SK-N-MC (cell line): ENCODE measurements around the gene NACC2.

Experiments used
- DNase-seq: peaks from one replicate; pipeline ENCODE4 v3.0.0-alpha.2; 2011; ENCODE audit warnings: low read depth, low spot score
- H3K27ac ChIP-seq: fragments of 200-600 bp; sonication (generic); 2 replicates; pipeline ENCODE4 v1.5.1; 2016; ENCODE audit warnings: mixed run types
- H3K36me3 ChIP-seq: fragments of 200-600 bp; sonication (generic); 2 replicates; pipeline ENCODE4 v1.6.1; 2017; ENCODE audit warnings: antibody characterized with exemption, low read length, mixed read lengths; ENCODE audit not compliant: insufficient read depth
- H3K4me3 ChIP-seq: fragments of 200-600 bp; sonication (generic); 2 replicates; pipeline ENCODE4 v1.5.1; 2016
- H3K9ac ChIP-seq: fragments of 200-600 bp; sonication (generic); 2 replicates; pipeline ENCODE4 v1.8.0; 2017; ENCODE audit warnings: mixed run types, mixed read lengths; ENCODE audit not compliant: insufficient read length
- H3K9me3 ChIP-seq: fragments of 200-600 bp; sonication (generic); 2 replicates; pipeline ENCODE4 v1.6.1; 2017; ENCODE audit warnings: low read depth, mild to moderate bottlenecking, antibody characterized with exemption, low read length, moderate library complexity, mixed read lengths
- EZH2 ChIP-seq: fragments of 200-600 bp; sonication (generic); IDR thresholded peaks from one replicate; pipeline ENCODE4 v1.6.1; 2017; ENCODE audit warnings: antibody characterized with exemption
- FOXP2 ChIP-seq: optimal IDR thresholded peaks from 2 replicates; pipeline ENCODE3; 2011; ENCODE audit warnings: mild to moderate bottlenecking, moderate library complexity; ENCODE audit not compliant: insufficient read depth; ENCODE audit errors: extremely low read length, control extremely low read depth
- POLR2AphosphoS5 ChIP-seq: IDR thresholded peaks from 2 replicates; pipeline ENCODE4 v1.6.1; 2012; ENCODE audit warnings: mild to moderate bottlenecking, low read depth, low read length, borderline replicate concordance

NACC2 gene

DNA sequence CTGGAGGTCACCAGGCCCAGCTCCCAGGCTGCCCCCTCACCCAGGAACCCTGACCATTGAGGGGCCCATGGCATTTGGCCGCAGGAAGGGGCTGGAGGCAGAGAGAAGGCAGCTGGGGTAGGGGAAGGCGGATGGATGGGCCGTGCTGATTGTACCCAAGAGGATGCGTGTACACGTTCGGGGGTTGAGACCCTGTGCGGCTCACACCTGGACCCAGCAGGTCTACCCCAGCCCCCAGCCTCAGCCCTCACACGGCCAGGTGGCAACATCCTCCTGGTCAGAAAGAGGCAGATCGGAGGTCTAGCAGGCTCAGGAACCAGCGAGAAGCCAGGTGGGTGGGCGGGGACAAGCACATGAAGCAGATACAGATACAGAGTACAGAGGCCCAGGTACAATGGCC, 33.7 kb downstream of the NACC2 start:
- TF ChIP-seq POLR2AphosphoS5 (no peak), FOXP2 (no peak), EZH2 (no peak)
- peaks cover 7% of the 10 kb centered on the region; the same call in 1 of the 2 replicates for H3K36me3 ChIP-seq
- no peak for DNase-seq
- H3K4me3 ChIP-seq, result no peak overlapping the region
- no peak overlapping the region for H3K9ac ChIP-seq
- no peaks in the 10 kb centered on the region for H3K9me3 ChIP-seq
- H3K27ac ChIP-seq, result no peak overlapping the region

GRCh38 chr9:136060671-136061371, 34.3 kb downstream of the NACC2 start:
- Histone ChIP-seq H3K4me3 (peak overlapping the region; percentile 53; the same call in 1 of the 2 replicates), H3K9me3 (no peaks in the 10 kb centered on the region), H3K27ac (peak overlapping the region; percentile 84), H3K9ac (peak overlapping the region; percentile 48), H3K36me3 (peaks cover 7% of the 10 kb centered on the region; the same call in 1 of the 2 replicates)
- no peak for DNase-seq
- TF ChIP-seq EZH2, result no peak
- no peak for TF ChIP-seq FOXP2
- no peak for TF ChIP-seq POLR2AphosphoS5

- DNase-seq, result peak; percentile 70
- Histone ChIP-seq H3K9ac (peak overlapping the region; percentile 48), H3K27ac (peak overlapping the region; percentile 84), H3K4me3 (peak overlapping the region; percentile 53), H3K36me3 (peaks cover 5% of the 10 kb centered on the region; the same call in 1 of the 2 replicates), H3K9me3 (no peaks in the 10 kb centered on the region)
- TF ChIP-seq FOXP2 (no peak), POLR2AphosphoS5 (peak; percentile 34; the same call in 1 of the 2 replicates)
Measured at GRCh38 chr9:136059851-136060670, 35.0 kb downstream of the NACC2 start.

DNA sequence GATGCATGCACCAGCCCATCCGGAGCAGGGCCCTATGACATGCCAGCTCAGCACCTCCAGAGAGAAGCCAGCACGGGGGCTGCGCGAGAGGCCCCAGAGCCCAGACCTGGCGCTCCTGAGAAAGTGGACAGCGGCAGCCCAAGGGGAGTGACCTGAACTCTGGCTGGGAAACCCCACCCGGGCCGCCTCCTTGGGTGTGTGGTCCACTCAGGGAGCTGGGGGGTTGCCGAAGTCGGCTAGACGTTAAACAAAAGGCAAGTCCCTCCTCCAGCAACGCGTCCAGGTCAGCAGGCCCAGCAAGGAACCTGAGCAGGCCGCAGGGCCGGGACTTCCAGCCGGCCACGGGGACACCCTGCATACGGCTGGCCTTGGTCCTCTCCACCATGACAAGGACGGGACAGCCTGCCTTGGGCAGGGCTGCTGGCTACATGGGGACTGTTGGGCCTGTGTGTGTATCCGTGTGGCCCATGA, 35.7 kb downstream of the NACC2 start:
- no peak for TF ChIP-seq FOXP2
- TF ChIP-seq POLR2AphosphoS5, result no peak
- no peak for TF ChIP-seq EZH2
- H3K27ac ChIP-seq, result peak overlapping the region; percentile 84; the same call in 1 of the 2 replicates

DNA sequence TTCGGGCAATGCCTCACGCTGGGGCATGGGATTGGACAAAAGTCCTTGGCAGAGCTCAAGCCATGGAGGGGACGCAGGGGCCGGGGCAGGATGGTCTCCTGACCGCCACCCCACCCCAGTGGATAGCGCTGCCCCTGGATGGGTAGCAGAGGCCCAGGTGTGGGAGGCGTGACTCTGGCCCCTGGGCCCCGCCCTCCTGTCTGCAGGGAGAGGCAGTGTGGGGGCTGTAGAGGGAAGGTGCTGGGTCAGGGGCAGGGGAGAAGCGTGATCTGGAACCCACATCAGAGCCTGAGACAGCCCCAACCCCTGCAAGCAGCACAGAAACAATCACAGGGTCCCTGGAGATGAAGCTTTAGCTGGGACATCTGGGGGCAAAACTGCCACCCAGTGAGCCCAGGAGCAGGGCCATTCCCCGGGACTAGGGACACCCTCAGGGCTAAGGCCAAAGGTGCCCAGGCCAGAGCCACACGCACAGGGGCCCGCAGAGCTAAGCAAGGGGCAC, 36.2 kb downstream of the NACC2 start:
- Histone ChIP-seq H3K4me3 (no peak overlapping the region), H3K9me3 (no peaks in the 10 kb centered on the region), H3K36me3 (peaks cover 4% of the 10 kb centered on the region; the same call in 1 of the 2 replicates), H3K9ac (no peak overlapping the region), H3K27ac (no peak overlapping the region)
- TF ChIP-seq EZH2, result no peak
- no peak for TF ChIP-seq FOXP2
- TF ChIP-seq POLR2AphosphoS5, result no peak
- DNase-seq, result no peak

More for the DNA sequence above, 35.7 kb downstream of the NACC2 start:
- DNase-seq, result no peak
- Histone ChIP-seq H3K4me3 (no peak overlapping the region), H3K9me3 (no peaks in the 10 kb centered on the region), H3K9ac (no peak overlapping the region), H3K36me3 (peaks cover 4% of the 10 kb centered on the region; the same call in 1 of the 2 replicates)

DNA sequence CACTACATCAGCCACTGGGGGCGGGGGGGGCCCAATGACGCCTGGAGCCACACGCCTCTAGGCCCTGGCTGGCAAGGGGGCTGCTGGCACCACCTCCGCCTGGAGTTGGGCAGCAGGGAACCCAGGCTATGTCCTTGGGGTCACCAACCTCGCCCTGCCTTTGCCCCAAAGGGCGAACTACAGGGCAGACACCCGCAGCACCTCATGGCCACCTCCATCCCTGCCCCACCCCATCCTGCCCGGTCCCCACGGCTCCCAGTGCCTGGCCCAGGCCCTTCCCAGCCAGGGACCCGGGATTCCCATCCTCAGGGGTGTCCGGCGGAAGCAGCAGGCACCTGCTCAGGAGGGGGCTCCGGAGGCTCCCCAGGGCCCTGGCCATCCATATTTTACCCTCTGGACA, 37.0 kb downstream of the NACC2 start:
- H3K27ac ChIP-seq, result peak overlapping the region; percentile 98
- H3K9ac ChIP-seq, result peak overlapping the region; percentile 43
- no peaks in the 10 kb centered on the region for H3K9me3 ChIP-seq
- peaks cover 4% of the 10 kb centered on the region; the same call in 1 of the 2 replicates for H3K36me3 ChIP-seq
- no peak for DNase-seq
- TF ChIP-seq EZH2 (no peak), POLR2AphosphoS5 (no peak), FOXP2 (no peak)
- peak overlapping the region; percentile 74 for H3K4me3 ChIP-seq

DNA sequence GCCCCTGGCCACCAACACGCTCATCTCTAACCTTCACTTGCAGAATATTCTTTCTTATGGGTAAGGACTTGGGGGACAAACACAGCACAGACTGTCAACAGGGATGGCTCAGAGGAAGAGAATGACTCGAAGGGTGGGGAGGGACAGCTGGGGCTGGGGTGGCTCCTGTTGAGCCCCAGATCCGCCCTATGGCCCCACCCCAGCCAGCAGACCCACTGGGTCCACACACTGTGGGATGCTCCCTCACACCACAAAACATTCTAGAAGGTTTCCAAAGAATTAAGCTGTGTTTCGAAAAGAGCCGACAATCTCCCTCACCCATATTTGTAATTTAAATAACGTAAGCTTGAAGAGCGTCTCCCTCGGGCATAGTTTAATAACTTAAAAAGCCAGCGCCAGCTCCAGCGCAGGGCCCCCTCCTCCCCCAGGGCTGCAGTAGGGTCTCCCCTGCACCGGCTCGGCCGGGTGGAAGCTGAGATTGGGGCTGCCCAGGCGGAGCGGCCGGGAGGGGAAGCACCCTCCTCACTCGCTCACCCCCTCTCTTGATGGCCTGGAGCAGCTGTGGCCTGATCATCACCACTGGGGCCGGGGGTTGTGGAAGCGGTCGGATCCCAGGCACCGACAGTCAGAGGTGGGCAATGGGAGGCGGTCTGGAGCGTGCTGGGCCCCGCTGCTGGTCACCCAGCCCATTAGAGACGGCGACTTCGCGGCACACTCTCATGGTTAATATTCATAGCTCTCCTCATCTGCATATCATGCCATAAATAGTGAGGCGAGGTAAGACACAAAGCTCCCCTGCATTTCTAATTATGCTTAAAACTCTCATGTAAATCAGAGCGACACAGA, 37.6 kb downstream of the NACC2 start:
- H3K4me3 ChIP-seq, result peak overlapping the region; percentile 74

More for the DNA sequence above, 37.6 kb downstream of the NACC2 start:
- peak; percentile 61 for DNase-seq
- TF ChIP-seq EZH2 (no peak), FOXP2 (no peak), POLR2AphosphoS5 (no peak)
- Histone ChIP-seq H3K36me3 (no peaks in the 10 kb centered on the region; the same call in 1 of the 2 replicates), H3K27ac (peak overlapping the region; percentile 98), H3K9me3 (no peaks in the 10 kb centered on the region), H3K9ac (peak overlapping the region; percentile 43)
